ENCODE measurements around the gene OR6B3. TPM values are rescaled to one million over a fixed set of nuclear protein-coding genes. Genes with fewer than 3 reads are reported as not detected.
A peak's percentile ranks its signal among the peaks of the same experiment; 100 is the strongest.

Gene OR6B3
- total RNA-seq, 1 experiment from 2014 or later = not detected

GRCh38 chr2:240070907-240071306, 17.6 kb upstream of the OR6B3 start:
- Histone ChIP-seq H3K9ac (ENCODE audit: low read length) (no peak overlapping the region), H3K79me2 (ENCODE audit: low read length) (no peaks in the 10 kb centered on the region), H2AFZ (ENCODE audit: low read length) (no peak overlapping the region), H3F3A (ENCODE audit: low read length, unreplicated experiment) (no peaks in the 10 kb centered on the region), H3K9me2 (replicated peaks; ENCODE audit: low read length) (no peaks in the 10 kb centered on the region), H3K36me3 (ENCODE audit: low read depth, low read length) (no peaks in the 10 kb centered on the region), H4K20me1 (ENCODE audit: low read length) (no peaks in the 10 kb centered on the region), H3K4me1 (ENCODE audit: insufficient read depth, low read length) (no peaks in the 10 kb centered on the region), H3K27ac (ENCODE audit: low read length) (no peak overlapping the region), H3K4me2 (ENCODE audit: low read length) (no peak overlapping the region), H3K9me3 (ENCODE audit: low read length) (no peaks in the 10 kb centered on the region), H3K27me3 (ENCODE audit: low read length) (peaks cover 54% of the 10 kb centered on the region), H3K4me3 (ENCODE audit: low read length) (no peak overlapping the region)
- CTCF ChIA-PET = no interaction called here
- intact Hi-C loops (cut with micrococcal nuclease) = no loop called here
- ATAC-seq = no peak
- TF ChIP-seq EZH2 (IDR thresholded peaks at IDR 0.05; ENCODE audit: low read length, unreplicated experiment) (no peak), CTCF (conservative IDR thresholded peaks at IDR 0.05; ENCODE audit: low read depth, low read length) (no peak), EZH2phosphoT487 (IDR thresholded peaks at IDR 0.05; ENCODE audit: borderline replicate concordance, low read length) (no peak)
- BruUV-seq (replicated peaks) = no TSS peak
- DNase-seq = no peak
- POLR2A ChIA-PET (ENCODE audit: unreplicated experiment) = no interaction called here

- Histone ChIP-seq H3K4me2 (ENCODE audit: low read length) (no peak overlapping the region), H4K20me1 (ENCODE audit: low read length) (no peaks in the 10 kb centered on the region), H2AFZ (ENCODE audit: low read length) (no peak overlapping the region), H3K9ac (ENCODE audit: low read length) (no peak overlapping the region), H3F3A (ENCODE audit: low read length, unreplicated experiment) (no peaks in the 10 kb centered on the region), H3K27ac (ENCODE audit: low read length) (no peak overlapping the region), H3K9me3 (ENCODE audit: low read length) (no peaks in the 10 kb centered on the region), H3K4me1 (ENCODE audit: insufficient read depth, low read length) (no peaks in the 10 kb centered on the region), H3K79me2 (ENCODE audit: low read length) (no peaks in the 10 kb centered on the region), H3K4me3 (ENCODE audit: low read length) (no peak overlapping the region), H3K27me3 (ENCODE audit: low read length) (peaks cover 54% of the 10 kb centered on the region), H3K36me3 (ENCODE audit: low read depth, low read length) (no peaks in the 10 kb centered on the region), H3K9me2 (replicated peaks; ENCODE audit: low read length) (no peaks in the 10 kb centered on the region)
- TF ChIP-seq EZH2 (IDR thresholded peaks at IDR 0.05; ENCODE audit: low read length, unreplicated experiment) = no peak
- no peak for TF ChIP-seq CTCF (conservative IDR thresholded peaks at IDR 0.05; ENCODE audit: low read depth, low read length)
- no peak for TF ChIP-seq EZH2phosphoT487 (IDR thresholded peaks at IDR 0.05; ENCODE audit: borderline replicate concordance, low read length)
- DNase-seq = peak; percentile 50
- no TSS peak for BruUV-seq (replicated peaks)
- POLR2A ChIA-PET (ENCODE audit: unreplicated experiment) = interaction anchor here (0.6 kb wide), 1 partner anchor 9 kb away, joined by 5 read pairs; no protein-coding TSS in a partner anchor
- intact Hi-C loops (cut with micrococcal nuclease) = loop anchor here (2.0 kb wide), 1 partner anchor 13 kb away; no protein-coding TSS in a partner anchor
- ATAC-seq = no peak
- CTCF ChIA-PET = no interaction called here
Measured at GRCh38 chr2:240069829-240070228, 16.5 kb upstream of the OR6B3 start.

- ATAC-seq (no peak), DNase-seq (no peak)
- Histone ChIP-seq H3K9me3 (ENCODE audit: low read length) (no peaks in the 10 kb centered on the region), H3F3A (ENCODE audit: low read length, unreplicated experiment) (no peaks in the 10 kb centered on the region), H3K27me3 (ENCODE audit: low read length) (peaks cover 45% of the 10 kb centered on the region), H3K9me2 (replicated peaks; ENCODE audit: low read length) (no peaks in the 10 kb centered on the region), H3K79me2 (ENCODE audit: low read length) (no peaks in the 10 kb centered on the region), H3K4me2 (ENCODE audit: low read length) (no peak overlapping the region), H3K36me3 (ENCODE audit: low read depth, low read length) (no peaks in the 10 kb centered on the region), H2AFZ (ENCODE audit: low read length) (no peak overlapping the region), H3K4me3 (ENCODE audit: low read length) (no peak overlapping the region), H3K27ac (ENCODE audit: low read length) (no peak overlapping the region), H3K9ac (ENCODE audit: low read length) (no peak overlapping the region), H4K20me1 (ENCODE audit: low read length) (no peaks in the 10 kb centered on the region), H3K4me1 (ENCODE audit: insufficient read depth, low read length) (no peaks in the 10 kb centered on the region)
- intact Hi-C loops (cut with micrococcal nuclease) = loop anchor here (2.0 kb wide), 1 partner anchor 15 kb away; no protein-coding TSS in a partner anchor
- BruUV-seq (replicated peaks) = no TSS peak
- TF ChIP-seq EZH2 (IDR thresholded peaks at IDR 0.05; ENCODE audit: low read length, unreplicated experiment) (no peak), EZH2phosphoT487 (IDR thresholded peaks at IDR 0.05; ENCODE audit: borderline replicate concordance, low read length) (no peak), CTCF (conservative IDR thresholded peaks at IDR 0.05; ENCODE audit: low read depth, low read length) (no peak)
- ChIA-PET CTCF (no interaction called here), POLR2A (ENCODE audit: unreplicated experiment) (no interaction called here)
Measured at GRCh38 chr2:240068193-240068592, 14.9 kb upstream of the OR6B3 start.
